Activated T-helper 2 cell treated with anti-CD3 and anti-CD28 coated beads, Interferon-gamma antibody, Interleukin-2, Interleukin-4, amounts not matched to agents 10 μg/mL and 5 μg/mL and 100 μg/mL, durations not matched to agents 14 hours and 24 hours and 36 hours (primary cell): ENCODE measurements around the gene ARMC2. TPM values are rescaled to one million over a fixed set of nuclear protein-coding genes. Genes with fewer than 3 reads are reported as not detected.
"Not testable (repeated sequence)": the region's sequence is repeated elsewhere in the genome, so short reads cannot be mapped to it uniquely, and the experiment has no call there.

Experiments used
- DNase-seq: peaks from one replicate; pipeline ENCODE4 v3.0.0; 2021; ENCODE audit warnings: low spot score
- H3K27ac Mint-ChIP-seq: one replicate; pipeline ENCODE4 v1.8.0; 2021; ENCODE audit warnings: mixed read lengths
- H3K27me3 Mint-ChIP-seq: one replicate; pipeline ENCODE4 v1.8.0; 2021; ENCODE audit warnings: low read depth, mixed read lengths
- H3K36me3 Mint-ChIP-seq: one replicate; pipeline ENCODE4 v1.8.0; 2021; ENCODE audit warnings: low read depth, mixed read lengths
- H3K4me1 Mint-ChIP-seq: one replicate; pipeline ENCODE4 v1.8.0; 2021; ENCODE audit warnings: low read depth, mixed read lengths
- H3K4me3 Mint-ChIP-seq: one replicate; pipeline ENCODE4 v1.8.0; 2021; ENCODE audit warnings: low read depth, mild to moderate bottlenecking, moderate library complexity, mixed read lengths
- H3K9me3 Mint-ChIP-seq: one replicate; pipeline ENCODE4 v1.8.0; 2021; ENCODE audit warnings: mixed read lengths
- intact Hi-C: fragments of 100-400 bp; cut with micrococcal nuclease; formaldehyde crosslinking; loops from one replicate; pipeline ENCODE4 v1.15.1; 2023
- total RNA-seq: library from RNA; stranded (reverse); gene quantifications from 2 replicates; pipeline ENCODE4 v1.2.3, GENCODE V29; 2022

ARMC2 gene
- total RNA-seq, 1 donor from 2014 or later: 2.7 TPM

- Mint-ChIP-seq H3K27ac (no peak overlapping the region), H3K4me1 (peaks cover 23% of the 10 kb centered on the region), H3K4me3 (no peak overlapping the region), H3K27me3 (peaks cover 27% of the 10 kb centered on the region), H3K9me3 (no peaks in the 10 kb centered on the region), H3K36me3 (peaks cover 7% of the 10 kb centered on the region)
- DNase-seq: no peak
- intact Hi-C loops: no loop called here
Measured at GRCh38 chr6:108904741-108905140, 56.5 kb downstream of the ARMC2 start.

GRCh38 chr6:108914235-108915022, 66.2 kb downstream of the ARMC2 start:
- intact Hi-C loops: loop anchor here (5.0 kb wide), 1 partner anchor 158 kb away; no protein-coding TSS in a partner anchor
- Mint-ChIP-seq H3K27me3 (peaks cover 47% of the 10 kb centered on the region), H3K4me1 (peaks cover 4% of the 10 kb centered on the region), H3K9me3 (no peaks in the 10 kb centered on the region), H3K36me3 (no peaks in the 10 kb centered on the region), H3K4me3 (no peak overlapping the region), H3K27ac (no peak overlapping the region)
- DNase-seq: no peak

- intact Hi-C loops: no loop called here
- H3K4me1 Mint-ChIP-seq: peaks cover 10% of the 10 kb centered on the region
- H3K4me3 Mint-ChIP-seq: no peak overlapping the region
- H3K27me3 Mint-ChIP-seq: peaks cover 50% of the 10 kb centered on the region
- H3K27ac Mint-ChIP-seq: no peak overlapping the region
- no peaks in the 10 kb centered on the region for H3K36me3 Mint-ChIP-seq
- no peaks in the 10 kb centered on the region for H3K9me3 Mint-ChIP-seq
- DNase-seq: no peak
Measured at GRCh38 chr6:108915258-108915657, 67.0 kb downstream of the ARMC2 start.

GRCh38 chr6:108916026-108916686, 67.9 kb downstream of the ARMC2 start:
- Mint-ChIP-seq H3K4me3 (no peak overlapping the region), H3K27ac (no peak overlapping the region), H3K4me1 (peaks cover 18% of the 10 kb centered on the region), H3K36me3 (no peaks in the 10 kb centered on the region), H3K27me3 (peaks cover 52% of the 10 kb centered on the region), H3K9me3 (no peaks in the 10 kb centered on the region)
- intact Hi-C loops: no loop called here
- DNase-seq: no peak

- Mint-ChIP-seq H3K36me3 (peaks cover 11% of the 10 kb centered on the region), H3K9me3 (peaks cover 6% of the 10 kb centered on the region), H3K4me3 (no peak overlapping the region), H3K27me3 (peaks cover 60% of the 10 kb centered on the region), H3K4me1 (peaks cover 38% of the 10 kb centered on the region), H3K27ac (no peak overlapping the region)
- intact Hi-C loops: loop anchor here (1.0 to 2.0 kb wide), 5 partner anchors 22 to 88 kb away; no protein-coding TSS in a partner anchor
- no peak for DNase-seq
Measured at GRCh38 chr6:108920751-108921150, 72.5 kb downstream of the ARMC2 start.

- DNase-seq: no peak
- Mint-ChIP-seq H3K9me3 (peaks cover 6% of the 10 kb centered on the region), H3K4me1 (peaks cover 37% of the 10 kb centered on the region), H3K27ac (peak overlapping the region; percentile 4), H3K36me3 (peaks cover 11% of the 10 kb centered on the region), H3K4me3 (no peak overlapping the region), H3K27me3 (peaks cover 65% of the 10 kb centered on the region)
- intact Hi-C loops: loop anchor here (1.0 to 2.0 kb wide), 5 partner anchors 21 to 87 kb away; no protein-coding TSS in a partner anchor
Measured at GRCh38 chr6:108921547-108922361, 73.5 kb downstream of the ARMC2 start.

- H3K36me3 Mint-ChIP-seq: peaks cover 11% of the 10 kb centered on the region
- peaks cover 59% of the 10 kb centered on the region for H3K27me3 Mint-ChIP-seq
- DNase-seq: no peak
- H3K9me3 Mint-ChIP-seq: peaks cover 6% of the 10 kb centered on the region
- H3K4me3 Mint-ChIP-seq: no peak overlapping the region
- H3K4me1 Mint-ChIP-seq: peaks cover 37% of the 10 kb centered on the region
- intact Hi-C loops: no loop called here
- no peak overlapping the region for H3K27ac Mint-ChIP-seq
Measured at GRCh38 chr6:108922499-108922898, 74.3 kb downstream of the ARMC2 start.

- no peak overlapping the region for H3K27ac Mint-ChIP-seq
- intact Hi-C loops: no loop called here
- DNase-seq: no peak
- peaks cover 11% of the 10 kb centered on the region for H3K36me3 Mint-ChIP-seq
- H3K4me3 Mint-ChIP-seq: no peak overlapping the region
- peaks cover 6% of the 10 kb centered on the region for H3K9me3 Mint-ChIP-seq
- H3K4me1 Mint-ChIP-seq: peaks cover 13% of the 10 kb centered on the region
- H3K27me3 Mint-ChIP-seq: peaks cover 58% of the 10 kb centered on the region
Measured at GRCh38 chr6:108927927-108928326, 79.7 kb downstream of the ARMC2 start.

GRCh38 chr6:108928650-108929049, 80.4 kb downstream of the ARMC2 start:
- H3K9me3 Mint-ChIP-seq: peaks cover 5% of the 10 kb centered on the region
- no peak for DNase-seq
- peaks cover 62% of the 10 kb centered on the region for H3K27me3 Mint-ChIP-seq
- H3K36me3 Mint-ChIP-seq: peaks cover 10% of the 10 kb centered on the region
- no peak overlapping the region for H3K27ac Mint-ChIP-seq
- H3K4me3 Mint-ChIP-seq: no peak overlapping the region
- intact Hi-C loops: no loop called here
- peaks cover 11% of the 10 kb centered on the region for H3K4me1 Mint-ChIP-seq

GRCh38 chr6:108931090-108931489, 82.9 kb downstream of the ARMC2 start:
- H3K9me3 Mint-ChIP-seq, intact Hi-C loops, DNase-seq, H3K27ac Mint-ChIP-seq, H3K4me1 Mint-ChIP-seq, H3K36me3 Mint-ChIP-seq, H3K4me3 Mint-ChIP-seq: not testable (repeated sequence)
- peaks cover 52% of the 10 kb centered on the region for H3K27me3 Mint-ChIP-seq

- Mint-ChIP-seq H3K9me3 (peaks cover 11% of the 10 kb centered on the region), H3K27me3 (peaks cover 18% of the 10 kb centered on the region), H3K27ac (no peak overlapping the region), H3K36me3 (peaks cover 11% of the 10 kb centered on the region), H3K4me3 (no peak overlapping the region), H3K4me1 (peaks cover 15% of the 10 kb centered on the region)
- intact Hi-C loops: no loop called here
- DNase-seq: no peak
Measured at GRCh38 chr6:108937170-108937569, 88.9 kb downstream of the ARMC2 start.

- Mint-ChIP-seq H3K4me3 (no peak overlapping the region), H3K9me3 (peaks cover 11% of the 10 kb centered on the region), H3K36me3 (peaks cover 11% of the 10 kb centered on the region), H3K4me1 (peaks cover 42% of the 10 kb centered on the region), H3K27me3 (no peaks in the 10 kb centered on the region), H3K27ac (no peak overlapping the region)
- no peak for DNase-seq
- intact Hi-C loops: no loop called here
Measured at GRCh38 chr6:108940741-108941140, 92.5 kb downstream of the ARMC2 start.
